ENCODE data around the gene TMEM238.

The TMEM238 gene

DNA sequence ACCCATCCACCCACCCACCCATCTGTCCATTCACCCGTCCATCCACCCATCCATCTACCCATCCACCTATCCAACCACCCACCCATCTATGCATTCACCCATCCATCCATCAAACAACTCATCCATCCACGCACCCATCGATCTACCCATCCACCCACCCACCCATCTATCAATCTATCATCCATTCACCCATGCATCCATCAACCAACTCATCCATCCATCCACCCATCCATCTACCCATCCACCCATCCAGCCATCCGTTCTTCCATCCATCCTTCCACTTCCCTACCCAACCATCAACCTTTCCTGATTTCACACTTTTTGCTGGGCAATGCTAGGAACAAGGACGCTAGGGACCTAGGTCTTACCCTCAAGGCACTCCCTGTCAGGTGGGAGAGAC is 2.1 kb downstream of the TMEM238 start:
- ChIA-PET POLR2A (interaction anchor here (0.7 kb wide), 1 partner anchor 26 kb away, joined by 3 read pairs; no protein-coding TSS in a partner anchor), CTCF (no interaction called here)
- TF ChIP-seq SUZ12 (IDR thresholded peaks at IDR 0.05), result no peak
- no peak for TF ChIP-seq FOXM1 (IDR thresholded peaks at IDR 0.05; ENCODE audit: borderline replicate concordance)
- TF ChIP-seq BHLHE40 (IDR thresholded peaks at IDR 0.05; ENCODE audit: borderline replicate concordance), result no peak
- TF ChIP-seq SP1 (IDR thresholded peaks at IDR 0.05), result no peak
- TF ChIP-seq CTBP1 (IDR thresholded peaks at IDR 0.05; ENCODE audit: borderline replicate concordance), result no peak
- no peak for TF ChIP-seq ARNT (IDR thresholded peaks at IDR 0.05)
- DNase-seq (ENCODE audit: extremely low spot score), result no peak

DNA sequence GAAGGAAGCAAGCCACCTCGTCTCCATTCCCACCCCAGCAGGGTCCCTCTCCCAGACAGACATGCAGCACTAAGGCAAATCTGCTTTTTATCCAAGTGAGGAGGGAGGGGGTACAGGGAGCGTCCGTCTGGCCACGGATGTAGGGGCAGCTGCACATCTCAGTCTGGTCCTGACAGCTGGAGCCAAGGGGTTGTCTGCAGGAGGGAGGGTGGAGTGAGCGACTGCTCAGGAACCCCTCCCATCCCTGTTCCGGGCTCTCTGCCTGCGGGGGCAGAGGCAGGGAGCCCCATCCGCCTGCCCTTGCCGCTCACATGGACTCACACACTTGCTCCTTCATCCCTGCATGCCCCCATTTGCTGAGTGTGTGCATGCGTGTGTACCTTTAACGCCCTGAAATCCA is 4.9 kb downstream of the TMEM238 start:
- CTCF ChIA-PET, result no interaction called here
- no peak for TF ChIP-seq FOXM1 (IDR thresholded peaks at IDR 0.05; ENCODE audit: borderline replicate concordance)
- TF ChIP-seq NFRKB (IDR thresholded peaks at IDR 0.05), result no peak
- no peak for TF ChIP-seq CTBP1 (IDR thresholded peaks at IDR 0.05; ENCODE audit: borderline replicate concordance)
- TF ChIP-seq L3MBTL2 (conservative IDR thresholded peaks at IDR 0.05), result no peak
- no peak for TF ChIP-seq FOXK2 (IDR thresholded peaks at IDR 0.05)
- DNase-seq (ENCODE audit: extremely low spot score), result no peak
- POLR2A ChIA-PET, result interaction anchor here (4.0 kb wide), 1 partner anchor 40 kb away, joined by 12 read pairs; the partner anchor contains the start of gene KMT5C

DNA sequence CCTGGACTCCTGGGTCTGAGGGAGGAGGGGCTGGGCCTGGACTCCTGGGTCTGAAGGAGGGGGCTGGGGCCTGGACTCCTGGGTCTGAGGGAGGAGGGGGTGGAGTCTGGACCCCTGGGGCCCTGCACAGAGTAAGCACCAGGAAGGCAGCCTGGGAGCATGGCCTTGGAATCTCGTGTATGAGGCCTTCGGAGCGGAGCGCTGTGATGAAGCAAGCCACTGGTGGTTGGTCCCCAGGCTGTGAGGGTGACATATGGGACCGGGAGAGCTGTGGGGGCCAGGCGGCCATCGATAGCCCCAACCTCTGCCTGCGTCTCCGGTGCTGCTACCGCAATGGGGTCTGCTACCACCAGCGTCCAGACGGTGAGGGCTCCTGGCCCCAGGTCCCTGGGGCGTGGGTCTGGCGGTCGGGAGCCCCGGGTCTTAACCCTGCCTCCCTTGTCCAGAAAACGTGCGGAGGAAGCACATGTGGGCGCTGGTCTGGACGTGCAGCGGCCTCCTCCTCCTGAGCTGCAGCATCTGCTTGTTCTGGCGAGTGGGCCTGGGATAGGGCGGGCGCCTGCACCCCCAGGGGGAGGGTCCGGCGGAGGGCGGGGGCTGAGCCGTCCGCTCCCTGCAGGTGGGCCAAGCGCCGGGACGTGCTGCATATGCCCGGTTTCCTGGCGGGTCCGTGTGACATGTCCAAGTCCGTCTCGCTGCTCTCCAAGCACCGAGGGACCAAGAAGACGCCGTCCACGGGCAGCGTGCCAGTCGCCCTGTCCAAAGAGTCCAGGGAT is 6.5 kb downstream of the TMEM238 start:
- ChIA-PET CTCF (no interaction called here), POLR2A (interaction anchor here (0.7 to 4.0 kb wide), 3 partner anchors 9 to 38 kb away, joined by 3 to 12 read pairs (median 4); partner anchors contain the start of genes KMT5C and UBE2S)
- no peak for TF ChIP-seq ARNT (IDR thresholded peaks at IDR 0.05)
- TF ChIP-seq FOXK2 (IDR thresholded peaks at IDR 0.05), result no peak
- no peak for TF ChIP-seq HDGF (IDR thresholded peaks at IDR 0.05; ENCODE audit: borderline replicate concordance)
- no peak for TF ChIP-seq ELF4 (IDR thresholded peaks at IDR 0.05)
- TF ChIP-seq CTBP1 (IDR thresholded peaks at IDR 0.05; ENCODE audit: borderline replicate concordance), result no peak
- TF ChIP-seq FOXA1 (IDR thresholded peaks at IDR 0.05), result no peak
- no peak for TF ChIP-seq BHLHE40 (IDR thresholded peaks at IDR 0.05; ENCODE audit: borderline replicate concordance)
- no peak for TF ChIP-seq ZNF384 (IDR thresholded peaks at IDR 0.05)
- TF ChIP-seq LEF1 (IDR thresholded peaks at IDR 0.05; ENCODE audit: borderline replicate concordance), result no peak
- TF ChIP-seq, protein P1, sequence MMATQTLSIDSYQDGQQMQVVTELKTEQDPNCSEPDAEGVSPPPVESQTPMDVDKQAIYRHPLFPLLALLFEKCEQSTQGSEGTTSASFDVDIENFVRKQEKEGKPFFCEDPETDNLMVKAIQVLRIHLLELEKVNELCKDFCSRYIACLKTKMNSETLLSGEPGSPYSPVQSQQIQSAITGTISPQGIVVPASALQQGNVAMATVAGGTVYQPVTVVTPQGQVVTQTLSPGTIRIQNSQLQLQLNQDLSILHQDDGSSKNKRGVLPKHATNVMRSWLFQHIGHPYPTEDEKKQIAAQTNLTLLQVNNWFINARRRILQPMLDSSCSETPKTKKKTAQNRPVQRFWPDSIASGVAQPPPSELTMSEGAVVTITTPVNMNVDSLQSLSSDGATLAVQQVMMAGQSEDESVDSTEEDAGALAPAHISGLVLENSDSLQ (IDR thresholded peaks at IDR 0.05), result no peak
- TF ChIP-seq SUZ12 (IDR thresholded peaks at IDR 0.05), result no peak
- no peak for TF ChIP-seq FOXM1 (IDR thresholded peaks at IDR 0.05; ENCODE audit: borderline replicate concordance)
- no peak for TF ChIP-seq SP1 (IDR thresholded peaks at IDR 0.05)
- TF ChIP-seq TARDBP (IDR thresholded peaks at IDR 0.05), result no peak
- no peak for TF ChIP-seq L3MBTL2 (conservative IDR thresholded peaks at IDR 0.05)
- DNase-seq (ENCODE audit: extremely low spot score), result no peak

DNA sequence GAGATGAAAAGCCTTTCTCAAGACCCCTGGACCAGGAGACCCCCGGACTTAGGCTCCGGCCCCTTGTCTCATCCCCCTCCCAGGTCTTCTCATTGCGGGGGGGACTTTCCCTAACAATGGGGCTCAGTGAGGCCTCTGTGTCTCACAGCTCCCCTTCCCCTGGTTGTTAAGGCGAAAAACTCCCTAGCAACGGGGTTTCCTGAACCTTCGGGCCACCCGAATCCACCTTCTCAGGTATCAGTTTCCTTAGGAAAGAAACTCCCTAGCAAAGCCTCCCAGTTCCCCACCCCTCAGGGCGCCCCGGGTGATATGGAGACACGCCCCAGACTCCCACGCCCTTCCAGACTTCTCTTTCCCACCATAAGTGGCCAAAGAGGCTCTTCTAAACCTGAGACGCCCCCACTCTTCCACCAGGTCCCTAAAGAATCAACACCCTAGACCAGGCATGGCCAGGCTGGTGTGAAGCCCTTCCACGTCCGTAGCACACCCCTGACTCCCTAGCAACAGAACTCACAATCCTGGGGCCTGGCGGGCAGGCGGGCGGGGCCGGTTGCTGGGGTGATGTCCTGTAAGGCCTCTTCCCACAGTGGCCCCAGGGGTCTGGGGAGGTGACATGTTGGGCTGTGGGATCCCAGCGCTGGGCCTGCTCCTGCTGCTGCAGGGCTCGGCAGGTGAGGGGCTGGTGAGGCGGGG is 7.7 kb downstream of the TMEM238 start, which contains the start of gene TMEM190:
TSS of gene TMEM190 (plus strand) at position 586 of the 693 bp plus-strand sequence. CDS start at position 614, 28 bp downstream.
- DNase-seq (ENCODE audit: extremely low spot score), result no peak
- ChIA-PET CTCF (no interaction called here), POLR2A (interaction anchor here (1.0 to 4.0 kb wide), 3 partner anchors 9 to 37 kb away, joined by 3 to 12 read pairs (median 6); partner anchors contain the start of gene KMT5C)
- no peak for TF ChIP-seq TARDBP (IDR thresholded peaks at IDR 0.05)
- TF ChIP-seq LEF1 (IDR thresholded peaks at IDR 0.05; ENCODE audit: borderline replicate concordance), result no peak
- no peak for TF ChIP-seq ARNT (IDR thresholded peaks at IDR 0.05)
- TF ChIP-seq CTBP1 (IDR thresholded peaks at IDR 0.05; ENCODE audit: borderline replicate concordance), result no peak
- TF ChIP-seq SP1 (IDR thresholded peaks at IDR 0.05), result no peak
- TF ChIP-seq ELF4 (IDR thresholded peaks at IDR 0.05), result no peak
- TF ChIP-seq ZNF384 (IDR thresholded peaks at IDR 0.05), result no peak
- no peak for TF ChIP-seq FOXK2 (IDR thresholded peaks at IDR 0.05)
- TF ChIP-seq HDGF (IDR thresholded peaks at IDR 0.05; ENCODE audit: borderline replicate concordance), result no peak
- no peak for TF ChIP-seq FOXM1 (IDR thresholded peaks at IDR 0.05; ENCODE audit: borderline replicate concordance)
- TF ChIP-seq L3MBTL2 (conservative IDR thresholded peaks at IDR 0.05), result no peak
- no peak for TF ChIP-seq SUZ12 (IDR thresholded peaks at IDR 0.05)
- TF ChIP-seq, protein P1 (IDR thresholded peaks at IDR 0.05), result no peak
- no peak for TF ChIP-seq BHLHE40 (IDR thresholded peaks at IDR 0.05; ENCODE audit: borderline replicate concordance)
- TF ChIP-seq NFRKB (IDR thresholded peaks at IDR 0.05), result no peak
- no peak for TF ChIP-seq FOXA1 (IDR thresholded peaks at IDR 0.05)

DNA sequence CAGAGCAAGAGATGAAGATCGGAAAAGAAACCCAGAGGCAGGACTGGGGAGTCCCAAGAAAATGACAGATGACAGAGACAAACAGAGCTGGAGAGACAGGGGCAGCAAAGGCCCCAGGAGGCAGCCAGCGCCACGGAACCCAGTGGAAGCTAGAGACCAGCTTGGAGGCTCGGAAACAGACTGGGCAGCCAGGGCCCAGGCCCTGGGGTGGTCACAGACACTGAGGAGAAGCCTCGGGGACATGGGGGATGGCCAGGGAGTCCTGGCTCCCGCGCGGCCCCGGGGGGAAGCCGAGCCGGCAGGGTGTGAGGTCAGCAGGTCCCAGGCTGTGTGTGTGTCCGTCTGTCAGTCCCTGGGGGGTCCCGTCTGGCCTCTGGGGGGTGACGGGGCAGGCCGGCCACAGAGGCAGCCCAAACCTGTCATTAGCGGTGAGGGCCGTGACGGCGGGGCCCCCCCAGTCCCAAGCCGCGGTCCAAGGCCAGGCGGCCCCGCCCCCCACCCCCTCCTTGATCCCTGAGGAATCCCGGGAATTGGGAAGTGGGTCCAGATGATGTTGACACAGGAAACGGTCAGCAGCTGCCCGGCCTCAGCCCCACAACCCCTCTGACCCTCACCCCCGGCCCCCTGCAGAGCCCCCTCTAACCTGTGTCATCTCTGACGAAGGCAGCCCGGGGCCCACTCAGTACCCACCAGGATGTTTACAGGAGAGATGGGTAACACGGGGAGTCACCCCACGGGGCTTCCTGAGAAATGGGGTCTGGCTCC is 9.9 kb downstream of the TMEM238 start:
- ChIA-PET CTCF (interaction anchor here (0.6 kb wide), 1 partner anchor 43 kb away, joined by 6 read pairs; no protein-coding TSS in a partner anchor), POLR2A (no interaction called here)
- no peak for DNase-seq (ENCODE audit: extremely low spot score)
- no peak for TF ChIP-seq CTBP1 (IDR thresholded peaks at IDR 0.05; ENCODE audit: borderline replicate concordance)
- no peak for TF ChIP-seq ELF4 (IDR thresholded peaks at IDR 0.05)
- TF ChIP-seq FOXK2 (IDR thresholded peaks at IDR 0.05), result no peak
- TF ChIP-seq ZNF384 (IDR thresholded peaks at IDR 0.05), result no peak
- no peak for TF ChIP-seq FOXA1 (IDR thresholded peaks at IDR 0.05)
- no peak for TF ChIP-seq BHLHE40 (IDR thresholded peaks at IDR 0.05; ENCODE audit: borderline replicate concordance)
- TF ChIP-seq TARDBP (IDR thresholded peaks at IDR 0.05), result no peak
- TF ChIP-seq LEF1 (IDR thresholded peaks at IDR 0.05; ENCODE audit: borderline replicate concordance), result no peak
- TF ChIP-seq ARNT (IDR thresholded peaks at IDR 0.05), result no peak
